Mesothelial cell of epicardium (in vitro differentiated cells): ENCODE data around the gene CACNB1. TPM values are rescaled to one million over a fixed set of nuclear protein-coding genes. Genes with fewer than 3 reads are reported as not detected.
A peak's percentile ranks its signal among the peaks of the same experiment; 100 is the strongest.
"Not testable (repeated sequence)": the region's sequence is repeated elsewhere in the genome, so short reads cannot be mapped to it uniquely, and the experiment has no call there.

Experiments used
- DNase-seq, 2 experiments: peaks; one replicate each; pipeline ENCODE4 v3.0.0; 2021; ENCODE audit warnings: low spot score in 2 of 2; ENCODE audit not compliant: unreplicated experiment in 2 of 2
- H3K27ac Mint-ChIP-seq: 2 replicates; pipeline ENCODE4 v1.8.0; 2021; ENCODE audit warnings: mixed read lengths
- H3K27me3 Mint-ChIP-seq: 2 replicates; pipeline ENCODE4 v1.8.0; 2021; ENCODE audit warnings: low read depth, mixed read lengths
- H3K36me3 Mint-ChIP-seq: 2 replicates; pipeline ENCODE4 v1.8.0; 2021; ENCODE audit warnings: mixed read lengths
- H3K4me1 Mint-ChIP-seq: 2 replicates; pipeline ENCODE4 v1.8.0; 2021; ENCODE audit warnings: mixed read lengths
- H3K4me3 Mint-ChIP-seq: 2 replicates; pipeline ENCODE4 v1.8.0; 2021; ENCODE audit warnings: mild to moderate bottlenecking, moderate library complexity, mixed read lengths
- H3K9me3 Mint-ChIP-seq: 2 replicates; pipeline ENCODE4 v1.8.0; 2021; ENCODE audit warnings: mixed read lengths
- CTCF ChIP-seq: fragments of 200-600 bp; sonication (generic); IDR thresholded peaks from one replicate; pipeline ENCODE4 v1.5.0; 2021; ENCODE audit warnings: antibody characterized with exemption; ENCODE audit not compliant: unreplicated experiment
- total RNA-seq: library from RNA; stranded (reverse); gene quantifications from 3 replicates; pipeline ENCODE4 v1.2.1, GENCODE V29; 2021

The CACNB1 gene
- total RNA-seq, 1 donor from 2014 or later: 21.6 TPM

- Mint-ChIP-seq H3K27me3 (no peaks in the 10 kb centered on the region), H3K9me3 (no peaks in the 10 kb centered on the region), H3K36me3 (no peaks in the 10 kb centered on the region), H3K27ac (no peak overlapping the region), H3K4me1 (no peaks in the 10 kb centered on the region), H3K4me3 (no peak overlapping the region)
- no peak for DNase-seq
- no peak for TF ChIP-seq CTCF
These were observed 67.3 kb downstream of the CACNB1 start for GRCh38 chr17:39130205-39130604.

- not testable (repeated sequence) for H3K27ac Mint-ChIP-seq, H3K4me1 Mint-ChIP-seq, H3K4me3 Mint-ChIP-seq, H3K27me3 Mint-ChIP-seq, DNase-seq, H3K9me3 Mint-ChIP-seq, H3K36me3 Mint-ChIP-seq
These were observed 67.9 kb downstream of the CACNB1 start for GRCh38 chr17:39129544-39129943.

- no peak for DNase-seq
- no peak overlapping the region for H3K27ac Mint-ChIP-seq
- no peaks in the 10 kb centered on the region for H3K27me3 Mint-ChIP-seq
- no peak for TF ChIP-seq CTCF
- H3K4me3 Mint-ChIP-seq: no peak overlapping the region
- H3K9me3 Mint-ChIP-seq: no peaks in the 10 kb centered on the region
- no peaks in the 10 kb centered on the region for H3K36me3 Mint-ChIP-seq
- no peaks in the 10 kb centered on the region for H3K4me1 Mint-ChIP-seq
These were observed 71.0 kb downstream of the CACNB1 start for GRCh38 chr17:39126436-39126835.

- DNase-seq: no peak
- Mint-ChIP-seq H3K4me3 (no peak overlapping the region), H3K27me3 (no peaks in the 10 kb centered on the region), H3K4me1 (no peaks in the 10 kb centered on the region), H3K9me3 (no peaks in the 10 kb centered on the region), H3K27ac (peak overlapping the region; percentile 6), H3K36me3 (no peaks in the 10 kb centered on the region)
- TF ChIP-seq CTCF: no peak
These were observed 72.2 kb downstream of the CACNB1 start for GRCh38 chr17:39125143-39125875.

- H3K4me3 Mint-ChIP-seq: no peak overlapping the region
- H3K9me3 Mint-ChIP-seq: no peaks in the 10 kb centered on the region
- DNase-seq: no peak
- TF ChIP-seq CTCF: no peak
- H3K4me1 Mint-ChIP-seq: no peaks in the 10 kb centered on the region
- no peaks in the 10 kb centered on the region for H3K36me3 Mint-ChIP-seq
- no peaks in the 10 kb centered on the region for H3K27me3 Mint-ChIP-seq
- no peak overlapping the region for H3K27ac Mint-ChIP-seq
These were observed 73.8 kb downstream of the CACNB1 start for GRCh38 chr17:39123627-39124026.

Other genes with a start within 250 kb of the CACNB1 start
- gene FBXO47, start 230.3 kb downstream of the CACNB1 start, total RNA-seq: not detected in 3 replicates
- gene PLXDC1, start 46.0 kb downstream of the CACNB1 start, total RNA-seq: 15.4 to 18.6 TPM (median 17.0 TPM) in 3 replicates
- 0.40 TPM in 1 of 3 replicates, not detected in the others for gene ARL5C, start 31.5 kb downstream of the CACNB1 start, total RNA-seq
- 1,422 to 1,472 TPM (median 1,468 TPM) in 3 replicates for gene RPL19, start 2.6 kb upstream of the CACNB1 start, total RNA-seq
- 0.63 to 0.86 TPM (median 0.77 TPM) in 3 replicates for gene STAC2, start 28.3 kb upstream of the CACNB1 start, total RNA-seq
- 28.6 to 29.1 TPM (median 29.0 TPM) in 3 replicates for gene FBXL20, start 204.0 kb upstream of the CACNB1 start, total RNA-seq